Measurements from ENCODE around the gene EIF3I.

The EIF3I gene

GRCh38 chr1:32198237-32199042, 23.8 kb upstream of the EIF3I start:
- DNase-seq (ENCODE audit: low read depth), result no peak

DNA sequence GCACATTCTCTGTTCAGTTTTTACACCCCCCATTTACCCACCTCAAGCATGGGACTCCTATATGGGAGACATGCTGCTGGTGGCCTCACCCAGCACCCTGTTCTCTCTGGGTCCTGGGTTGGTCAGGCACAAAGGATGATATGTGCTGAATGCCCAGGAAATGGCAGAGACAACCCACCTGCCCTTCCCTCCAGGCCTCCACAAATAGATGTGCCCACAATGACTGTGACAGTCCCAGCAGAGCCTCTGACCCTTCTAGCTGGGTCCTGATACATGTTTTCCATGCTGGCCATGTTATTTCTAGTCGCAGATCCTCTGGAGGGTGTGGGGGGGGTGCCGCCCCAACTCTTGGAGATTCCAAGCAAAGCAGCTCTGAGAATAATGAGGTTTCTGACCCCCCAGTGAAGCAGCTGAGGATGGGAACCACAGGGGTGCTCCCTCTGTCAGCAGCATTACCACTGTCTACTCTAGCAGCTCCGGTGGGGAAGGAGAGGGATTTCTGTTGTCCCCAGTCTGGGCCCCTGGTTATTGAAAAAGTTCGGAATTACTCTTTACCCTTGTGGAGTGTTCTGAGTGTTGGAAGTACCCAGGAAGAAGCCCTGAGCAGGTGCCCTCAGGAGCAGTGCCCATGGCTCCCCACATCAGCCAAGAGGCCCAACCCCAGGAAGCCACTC, 23.0 kb upstream of the EIF3I start:
- no peak for DNase-seq (ENCODE audit: low read depth)

DNA sequence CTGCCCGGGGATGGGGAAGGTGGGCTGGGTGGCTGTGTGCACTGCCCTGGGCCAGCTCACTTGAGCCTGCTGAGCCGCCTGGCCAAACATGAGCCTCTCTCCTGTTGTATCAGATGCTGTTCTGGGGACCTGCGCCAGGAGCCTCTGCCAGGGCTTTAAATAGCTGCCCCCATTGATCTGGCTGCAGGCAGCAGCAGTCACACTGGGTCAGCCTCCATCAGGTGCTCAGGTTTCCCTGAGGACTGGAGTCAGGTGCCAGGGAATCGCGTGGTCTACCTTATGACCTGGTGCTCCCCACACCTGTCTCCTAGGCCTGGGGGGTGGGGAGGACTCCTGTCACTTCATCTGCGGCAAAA, 22.5 kb upstream of the EIF3I start:
- no peak for DNase-seq (ENCODE audit: low read depth)

DNA sequence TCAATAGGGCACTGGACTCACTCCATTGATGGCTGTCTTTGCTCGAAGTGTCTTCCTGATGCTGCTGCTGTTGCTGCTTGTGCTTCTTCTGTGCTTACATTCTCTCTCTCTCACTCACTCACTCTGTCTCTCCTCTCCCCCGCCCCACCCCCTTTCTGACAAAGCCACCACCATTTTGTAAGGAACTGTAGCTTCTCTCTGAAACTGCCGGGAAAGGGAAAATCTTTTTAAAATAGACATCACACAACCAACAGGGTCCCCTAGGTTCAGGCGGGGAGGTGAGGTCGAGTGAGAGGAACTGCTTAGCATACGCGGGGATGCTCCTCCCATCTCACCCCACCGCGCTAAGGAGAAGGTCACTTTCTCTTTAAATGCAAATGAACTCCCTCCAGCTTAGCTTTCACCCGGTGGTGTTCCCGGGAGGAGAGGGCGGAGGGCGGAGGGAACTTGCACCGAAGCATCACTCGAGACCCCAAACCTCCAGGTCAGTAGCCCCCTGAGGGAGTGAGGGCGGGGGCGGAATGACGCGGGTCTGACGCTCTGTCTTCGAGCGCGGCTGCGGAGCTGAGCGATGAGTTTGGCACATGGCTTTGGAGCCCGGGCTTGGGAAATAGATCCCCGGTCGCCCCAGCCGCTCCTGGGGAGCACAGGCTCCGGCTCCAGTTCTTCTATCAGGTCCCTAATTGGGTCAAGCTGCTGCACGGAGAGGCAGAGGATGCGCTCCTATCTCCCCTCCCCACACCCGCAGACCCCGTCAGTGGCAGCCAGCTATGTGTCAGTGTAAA, 21.8 kb upstream of the EIF3I start, which contains the start of gene CCDC28B:
TSS of gene CCDC28B (plus strand) at position 370 of the 785 bp plus-strand sequence. CDS start 1,341 bp downstream, outside the sequence.
- peak; percentile 73 for DNase-seq (ENCODE audit: low read depth)

- no peak for DNase-seq (ENCODE audit: low read depth)
Observed at GRCh38 chr1:32201011-32201855, 21.0 kb upstream of the EIF3I start.

- DNase-seq (ENCODE audit: low read depth), result no peak
Observed at GRCh38 chr1:32204943-32205361, 17.3 kb upstream of the EIF3I start.

GRCh38 chr1:32205401-32206370, 16.5 kb upstream of the EIF3I start, which contains the start of gene IQCC:
Gene IQCC (plus strand): TSS chr1:32205671. CDS start chr1:32205682, 11 bp downstream.
- DNase-seq (ENCODE audit: low read depth), result peak; percentile 67

DNA sequence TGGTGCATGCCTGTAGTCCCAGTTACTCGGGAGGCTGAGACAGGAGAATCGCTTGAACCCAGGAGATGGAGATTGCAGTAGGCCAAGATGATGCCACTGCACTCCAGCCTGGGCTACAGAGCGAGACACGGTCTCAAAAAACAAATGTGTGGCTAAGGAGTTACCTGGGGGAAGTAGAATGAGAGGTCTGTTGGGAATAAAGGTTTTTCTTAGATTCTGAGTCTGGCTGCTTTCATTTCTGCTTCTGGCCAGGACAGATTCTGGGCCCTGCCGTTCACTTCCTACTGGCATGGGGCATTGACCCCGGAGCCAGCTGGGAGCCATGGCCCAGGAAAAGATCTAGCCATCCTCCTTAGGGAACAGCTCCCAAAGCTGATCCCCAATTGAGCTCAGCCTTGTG, 13.7 kb upstream of the EIF3I start:
- no peak for DNase-seq (ENCODE audit: low read depth)

DNA sequence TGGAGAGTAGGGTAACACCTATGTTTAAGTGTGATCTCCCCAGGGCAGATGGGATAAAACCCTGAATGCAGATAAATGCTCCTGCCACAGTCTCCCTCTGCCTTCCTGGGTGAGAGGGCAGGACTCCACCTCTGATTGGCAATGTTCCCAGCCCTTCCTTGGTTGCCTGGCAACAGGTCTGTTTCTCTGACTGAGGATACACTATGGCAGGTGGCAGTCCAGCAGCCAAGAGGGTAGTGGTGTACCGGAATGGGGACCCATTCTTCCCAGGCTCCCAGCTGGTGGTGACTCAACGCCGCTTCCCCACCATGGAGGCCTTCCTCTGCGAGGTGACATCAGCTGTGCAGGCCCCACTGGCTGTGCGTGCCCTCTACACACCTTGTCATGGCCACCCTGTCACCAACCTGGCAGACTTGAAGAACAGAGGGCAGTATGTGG, 13.3 kb upstream of the EIF3I start, which contains the start of gene DCDC2B:
TSS of gene DCDC2B (plus strand) at position 199 of the 438 bp plus-strand sequence. CDS start at position 204, 5 bp downstream.
- DNase-seq (ENCODE audit: low read depth), result peak; percentile 61

DNA sequence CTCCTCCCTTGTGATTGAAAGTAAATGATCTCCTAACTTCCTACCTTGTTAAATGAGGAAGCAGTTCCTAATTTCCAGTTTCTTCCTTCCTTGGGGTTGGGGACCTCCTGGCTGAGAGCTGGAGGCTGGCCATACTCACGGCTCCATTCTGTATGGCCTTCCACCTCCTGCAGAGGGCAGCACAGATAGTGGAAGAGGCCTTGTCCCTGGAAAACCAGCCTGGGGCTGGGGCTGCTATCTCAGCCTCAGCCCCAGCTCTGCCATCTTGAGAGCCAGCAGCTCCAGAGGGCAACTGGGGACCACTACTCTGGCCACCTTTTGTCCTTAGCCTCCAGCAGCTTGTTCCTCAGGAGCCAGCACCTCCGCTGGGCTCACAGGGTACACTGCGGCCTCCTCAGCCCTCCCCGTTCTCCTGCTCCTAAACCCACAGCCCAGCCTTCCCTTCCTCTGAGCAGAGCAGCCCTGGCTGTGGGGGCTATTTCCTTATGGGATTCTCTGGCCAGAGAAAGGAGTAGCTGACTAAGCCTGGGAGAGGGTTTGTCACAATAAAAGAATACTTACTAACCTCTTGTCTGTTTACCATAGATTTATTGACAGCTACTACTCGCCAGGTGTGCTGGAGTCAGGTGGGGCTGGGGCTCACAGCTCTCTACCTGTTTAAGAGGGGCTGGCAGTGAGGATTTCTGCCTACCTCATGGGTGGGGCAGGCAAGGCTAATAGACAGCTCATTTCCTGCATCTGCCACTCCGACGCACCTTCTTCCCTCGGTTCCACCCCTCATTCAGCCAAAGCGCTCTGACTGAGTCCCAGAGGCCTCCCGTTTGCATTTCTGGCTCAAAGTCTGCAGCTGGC, 6.4 kb upstream of the EIF3I start:
- DNase-seq (ENCODE audit: low read depth), result peak; percentile 53

- no peak for DNase-seq (ENCODE audit: low read depth)
Observed at GRCh38 chr1:32216566-32216965, 5.6 kb upstream of the EIF3I start.

- DNase-seq (ENCODE audit: low read depth), result peak; percentile 36
Observed at GRCh38 chr1:32219022-32219421, 3.2 kb upstream of the EIF3I start.

GRCh38 chr1:32220746-32221580, 1.2 kb upstream of the EIF3I start:
- no peak for DNase-seq (ENCODE audit: low read depth)

- no peak for DNase-seq (ENCODE audit: low read depth)
Observed at GRCh38 chr1:32221581-32221979, 627 bp upstream of the EIF3I start.

DNA sequence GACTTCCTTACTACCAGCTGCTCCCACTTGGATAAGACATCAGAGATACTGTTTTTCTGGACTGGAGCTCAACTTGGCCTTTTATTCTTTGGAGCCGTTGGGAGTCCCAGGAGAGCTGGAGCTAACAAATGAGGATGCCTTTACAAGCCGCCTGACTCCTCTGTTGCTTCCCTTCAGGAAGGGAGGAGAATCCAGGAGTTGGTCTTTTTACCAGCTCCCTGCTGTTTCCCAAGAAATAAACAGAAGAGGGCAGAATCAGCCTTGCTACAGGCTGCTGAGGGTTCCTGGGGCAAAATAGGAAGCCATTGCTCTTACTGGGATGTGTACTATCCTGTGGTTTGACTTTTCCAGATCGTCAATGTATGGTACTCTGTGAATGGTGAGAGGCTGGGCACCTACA, 1.5 kb downstream of the EIF3I start:
- no peak for DNase-seq (ENCODE audit: low read depth)

GRCh38 chr1:32224285-32224684, 2.1 kb downstream of the EIF3I start:
- no peak for DNase-seq (ENCODE audit: low read depth)

- DNase-seq (ENCODE audit: low read depth), result no peak
Observed at GRCh38 chr1:32228771-32229170, 6.6 kb downstream of the EIF3I start.

DNA sequence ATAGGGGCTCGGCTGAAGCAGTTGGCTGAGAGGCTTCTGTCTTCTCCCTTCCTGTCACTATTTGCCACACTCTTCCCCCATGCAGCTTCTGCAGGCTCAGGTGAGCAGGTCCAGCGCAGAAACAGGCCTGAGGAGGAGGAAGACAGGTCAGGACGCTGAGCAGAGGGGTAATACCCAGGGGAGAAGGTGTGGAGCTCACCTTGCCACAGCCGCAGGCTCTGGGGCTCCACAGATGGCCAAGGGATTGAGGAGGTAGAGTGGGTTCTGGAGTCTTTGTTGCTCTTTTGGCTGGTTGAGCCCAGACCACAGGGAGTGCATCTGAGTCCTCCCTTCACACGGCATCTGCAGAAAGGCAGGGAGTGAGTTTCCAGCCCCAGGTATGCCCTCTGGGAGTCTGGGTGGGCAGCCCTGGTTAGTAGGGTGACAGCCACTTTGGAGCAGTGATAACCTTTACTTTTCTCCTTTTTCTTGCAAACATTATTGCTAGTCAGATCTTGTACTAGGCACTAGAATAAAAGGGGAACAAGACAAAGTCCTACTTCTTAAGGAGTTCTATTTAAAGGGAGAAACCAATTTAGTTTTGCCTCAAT, 9.7 kb downstream of the EIF3I start:
- DNase-seq (ENCODE audit: low read depth), result no peak
